HuH-7 (cell line): ENCODE measurements around the gene NUP54.
A peak's percentile ranks its signal among the peaks of the same experiment; 100 is the strongest.

Experiments
- DNase-seq: peaks from one replicate; pipeline ENCODE4 v3.0.0; 2011; ENCODE audit warnings: low spot score

Gene NUP54

DNA sequence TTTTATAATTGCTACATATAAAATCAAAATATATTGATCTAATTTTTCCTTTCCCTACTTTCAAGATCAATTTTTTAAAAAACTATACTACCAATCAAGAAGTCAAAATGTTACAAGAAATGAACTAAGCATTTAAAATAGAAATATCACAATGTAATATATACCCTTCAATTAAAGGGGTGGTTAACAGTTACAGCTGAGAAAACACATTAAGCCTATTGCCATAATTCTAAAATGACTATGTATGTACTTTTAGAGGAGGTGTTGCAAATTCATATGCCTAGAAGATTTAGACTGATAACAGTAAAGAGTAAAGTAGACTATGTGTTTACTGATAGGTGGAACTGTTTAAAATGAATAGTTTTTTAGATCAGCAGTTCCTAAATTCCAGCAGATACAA is 3.7 kb downstream of the NUP54 start:
- DNase-seq, result no peak

DNA sequence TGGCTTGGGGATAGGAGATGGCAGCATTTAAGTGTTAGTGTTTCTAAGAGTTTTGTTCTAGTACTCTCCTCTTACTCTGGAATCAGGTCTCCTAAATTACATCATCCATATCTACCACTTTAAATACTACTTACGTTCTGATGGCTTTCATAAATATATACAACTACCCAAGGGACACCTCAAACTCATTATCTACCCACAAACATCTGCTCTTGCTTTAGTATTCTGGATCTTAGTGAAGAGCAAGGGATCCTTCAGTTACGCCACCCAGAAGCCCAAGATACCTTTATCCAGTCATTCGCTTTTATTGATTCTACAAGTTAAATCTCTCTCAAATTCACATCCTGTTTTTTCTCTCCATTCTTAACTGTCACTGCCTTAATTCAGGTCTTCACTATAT is 7.0 kb downstream of the NUP54 start:
- DNase-seq, result no peak

DNA sequence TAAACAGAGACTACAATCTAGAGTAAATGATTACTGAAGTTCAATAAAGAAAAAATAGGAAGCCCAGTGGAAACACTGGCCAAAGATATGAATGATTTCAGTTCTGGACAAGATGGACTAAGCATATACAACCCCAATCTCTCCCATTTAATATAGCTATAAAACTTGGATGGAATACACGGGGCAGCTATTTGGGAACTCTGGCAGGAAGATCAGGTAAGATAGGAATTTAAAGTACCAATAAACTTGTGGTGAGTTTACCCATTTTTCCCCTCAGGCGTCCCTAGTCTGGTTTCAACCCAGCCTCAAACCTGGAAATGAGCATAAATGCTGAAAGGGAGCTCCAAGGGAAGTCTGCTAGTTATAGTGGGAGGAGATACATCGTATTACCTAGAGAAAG is 20.4 kb downstream of the NUP54 start:
- DNase-seq, result no peak

DNA sequence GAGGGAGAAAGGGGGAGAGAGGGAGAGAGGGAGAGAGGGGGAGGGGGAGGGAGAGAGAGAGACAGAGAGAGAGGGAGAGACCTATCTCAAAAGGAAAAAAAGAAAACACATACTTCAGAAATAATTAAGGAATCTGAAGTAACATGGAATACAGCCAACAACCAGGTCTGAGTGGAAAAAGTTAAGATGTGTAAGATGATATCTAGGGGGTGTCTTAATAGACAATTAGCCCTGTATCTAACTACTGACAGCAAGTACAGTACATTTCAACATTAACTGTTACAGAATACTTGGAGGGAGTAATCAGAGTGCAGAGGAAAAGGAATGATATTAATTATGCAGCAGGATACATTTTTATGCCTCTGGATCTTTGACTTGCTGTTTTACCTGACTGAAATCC is 22.4 kb downstream of the NUP54 start:
- no peak for DNase-seq

DNA sequence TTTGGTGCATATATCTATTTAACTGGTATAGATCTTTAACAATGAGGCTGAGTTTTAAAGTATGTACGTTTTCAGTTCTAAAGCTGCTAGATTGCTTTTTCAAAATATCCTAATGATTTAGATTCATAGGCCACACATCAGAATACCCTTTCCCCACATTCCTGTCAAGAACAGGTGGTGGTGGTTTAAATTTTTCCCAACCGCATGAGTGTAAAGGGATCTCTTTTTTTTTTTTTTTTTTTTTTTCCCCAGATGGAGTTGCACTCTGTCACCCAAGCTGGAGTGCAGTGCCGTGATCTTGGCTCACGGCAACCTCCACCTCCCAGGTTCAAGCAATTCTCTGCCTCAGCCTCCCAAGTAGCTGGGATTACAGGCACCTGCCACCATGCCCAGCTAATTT is 28.0 kb downstream of the NUP54 start:
- no peak for DNase-seq

DNA sequence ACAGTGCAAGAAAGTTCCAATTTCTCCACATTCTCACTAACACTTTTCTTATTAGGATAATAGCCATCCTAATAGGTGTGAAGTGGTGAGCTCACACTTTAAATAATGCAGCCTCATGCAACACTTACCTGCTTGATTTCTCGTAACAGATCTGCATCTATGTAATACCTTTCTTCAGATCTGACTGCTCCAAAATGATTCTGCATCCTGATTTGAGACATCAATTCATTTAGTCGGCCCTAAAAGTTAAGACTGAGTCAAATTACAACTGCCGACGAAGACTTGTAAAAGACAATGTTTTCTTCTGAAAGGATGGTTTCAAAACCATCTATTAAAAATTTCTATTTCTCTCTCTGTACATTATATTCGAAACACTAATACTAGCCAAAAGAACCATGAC is 30.7 kb downstream of the NUP54 start:
- no peak for DNase-seq

DNA sequence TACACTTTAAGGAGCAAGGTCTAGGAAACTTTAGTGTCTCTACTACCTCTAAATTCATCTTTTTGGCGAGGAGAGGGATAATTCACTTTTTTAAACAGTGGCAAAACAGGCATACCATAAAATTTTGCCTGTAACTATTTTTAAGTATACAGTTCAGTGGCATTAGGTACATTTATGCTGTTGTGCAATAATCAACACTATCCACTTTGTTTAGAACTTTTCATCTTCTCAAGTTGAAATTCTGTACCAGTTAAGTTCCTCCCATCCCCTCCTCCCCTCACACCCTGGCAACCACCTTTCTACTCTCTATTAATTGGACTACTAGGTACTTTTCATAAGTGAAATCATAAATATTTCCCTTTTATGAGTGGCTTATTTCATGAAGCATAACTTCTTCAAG is 31.4 kb downstream of the NUP54 start:
- DNase-seq, result no peak

DNA sequence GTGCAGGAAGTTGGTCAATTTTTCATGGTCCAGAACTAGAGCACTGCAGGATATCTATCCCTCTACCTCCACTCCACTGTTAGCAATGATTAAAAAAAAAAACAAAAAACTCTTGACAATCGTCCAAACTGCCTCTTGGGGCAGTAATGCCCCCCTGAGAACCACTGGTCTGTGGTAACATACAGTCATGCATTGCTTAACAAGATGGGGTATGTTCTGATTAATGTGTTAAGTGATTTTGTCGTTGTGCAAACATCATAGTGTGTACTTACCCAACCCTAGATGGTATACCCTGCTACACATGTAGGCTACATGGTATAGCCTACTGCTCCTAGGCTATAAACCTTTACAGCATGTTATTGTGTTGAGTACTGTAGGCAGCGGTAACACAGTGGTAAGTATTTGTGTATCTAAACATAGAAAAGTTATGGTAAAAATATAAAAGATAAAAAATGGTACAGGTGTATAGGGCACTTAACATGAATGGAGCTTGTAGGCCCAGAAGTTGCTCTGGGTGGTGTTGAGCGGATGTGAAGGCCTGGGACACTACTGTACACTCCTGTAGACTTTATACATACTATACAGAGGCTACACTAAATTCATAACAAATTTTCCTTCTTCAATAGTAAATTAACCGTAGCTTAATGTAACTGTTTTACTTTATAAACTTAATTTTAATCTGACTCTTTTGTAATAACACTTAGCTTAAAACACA is 39.6 kb downstream of the NUP54 start:
- no peak for DNase-seq

DNA sequence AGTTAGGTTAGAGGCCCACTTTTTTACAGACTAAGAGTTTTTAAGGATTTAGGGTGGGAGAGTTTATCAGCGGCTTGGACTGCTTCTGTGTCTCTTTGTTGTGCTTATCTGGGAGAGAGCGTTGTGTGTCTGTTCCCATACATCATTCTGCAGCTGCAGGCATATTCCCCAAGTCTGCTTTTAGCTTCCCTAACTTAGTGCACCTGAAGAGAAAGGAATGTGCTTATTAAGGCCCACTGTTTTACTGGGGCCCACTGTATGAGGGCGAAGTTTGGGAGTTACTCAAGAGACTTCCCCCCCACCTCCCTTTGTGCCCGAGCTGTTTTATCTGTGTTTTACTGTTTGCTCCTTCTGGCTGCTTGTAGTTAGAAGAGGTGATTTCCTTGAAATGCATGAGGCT is 41.8 kb downstream of the NUP54 start:
- DNase-seq, result no peak

DNA sequence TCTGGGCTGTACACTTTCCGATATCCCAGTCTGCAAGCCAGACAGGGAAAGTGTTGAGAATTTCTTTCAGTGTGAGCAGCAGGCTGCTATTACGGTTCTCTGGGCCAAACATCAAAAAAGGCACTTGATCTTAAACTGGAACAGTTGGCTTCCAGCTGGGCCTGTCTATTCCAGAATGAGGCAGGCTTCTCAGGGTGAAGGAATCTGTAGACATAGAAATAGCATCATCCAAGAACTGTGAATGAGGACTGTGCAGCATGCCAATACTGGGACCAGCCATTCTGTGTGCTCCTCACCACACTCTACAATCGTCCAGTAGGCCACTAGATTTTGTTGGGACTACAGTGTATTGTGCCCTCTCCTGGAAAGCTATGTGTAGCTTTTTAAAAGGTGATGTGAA is 42.5 kb downstream of the NUP54 start:
- DNase-seq, result no peak

DNA sequence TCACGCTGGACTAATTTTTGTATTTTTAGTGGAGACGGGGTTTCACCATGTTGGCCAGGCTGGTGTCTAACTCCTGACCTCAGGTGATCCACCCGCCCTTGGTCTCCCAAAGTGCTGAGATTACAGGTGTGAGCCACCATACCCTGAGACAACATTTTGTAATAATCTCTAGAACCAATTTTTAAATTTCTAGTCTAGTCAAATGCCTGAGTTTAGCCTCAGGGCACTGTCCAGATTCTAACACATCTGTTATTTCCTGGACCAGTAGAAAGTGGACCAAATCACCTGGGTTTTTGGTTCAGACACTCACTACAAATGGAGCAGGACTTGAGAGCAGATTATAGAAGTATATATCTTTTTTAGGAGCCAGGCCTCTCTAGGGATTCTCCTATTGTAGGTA is 52.1 kb downstream of the NUP54 start:
- DNase-seq, result no peak

DNA sequence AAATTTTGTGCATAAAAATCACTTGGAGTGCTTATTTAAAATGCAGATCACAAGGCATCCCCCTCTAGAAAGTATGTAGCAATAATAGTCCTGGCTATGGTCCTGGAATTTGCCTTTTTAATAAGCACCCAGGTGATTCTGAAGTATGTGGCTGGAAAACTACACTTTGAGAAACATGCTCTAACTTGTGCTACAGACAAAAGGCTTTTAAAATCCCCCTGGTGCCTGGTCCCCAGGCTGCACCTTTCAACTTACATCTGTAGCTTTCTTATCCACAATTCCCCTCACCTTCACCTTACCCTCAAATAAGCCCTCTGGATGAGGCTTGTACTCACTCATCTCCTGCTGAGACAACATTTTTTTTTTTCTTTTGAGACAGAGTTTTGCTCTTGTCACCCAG is 52.6 kb downstream of the NUP54 start:
- DNase-seq, result no peak

DNA sequence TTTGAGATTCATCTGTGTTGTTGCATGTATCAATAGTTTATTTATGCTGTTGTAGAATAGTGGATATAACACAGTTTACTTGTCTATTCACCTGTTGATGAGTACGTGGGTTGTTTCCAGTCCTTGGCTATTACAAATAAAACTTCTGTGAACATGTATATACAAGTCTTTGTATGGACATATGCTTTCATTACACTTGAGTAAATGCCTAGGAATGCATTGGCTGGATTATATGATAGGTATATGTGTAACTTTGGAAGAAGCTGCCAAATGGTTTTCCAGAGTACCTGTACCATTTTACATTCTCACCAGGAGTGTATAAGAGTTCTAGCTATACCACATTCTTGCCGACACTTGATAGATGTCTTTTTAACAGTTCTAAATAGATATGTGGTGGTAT is 57.1 kb downstream of the NUP54 start:
- no peak for DNase-seq

DNA sequence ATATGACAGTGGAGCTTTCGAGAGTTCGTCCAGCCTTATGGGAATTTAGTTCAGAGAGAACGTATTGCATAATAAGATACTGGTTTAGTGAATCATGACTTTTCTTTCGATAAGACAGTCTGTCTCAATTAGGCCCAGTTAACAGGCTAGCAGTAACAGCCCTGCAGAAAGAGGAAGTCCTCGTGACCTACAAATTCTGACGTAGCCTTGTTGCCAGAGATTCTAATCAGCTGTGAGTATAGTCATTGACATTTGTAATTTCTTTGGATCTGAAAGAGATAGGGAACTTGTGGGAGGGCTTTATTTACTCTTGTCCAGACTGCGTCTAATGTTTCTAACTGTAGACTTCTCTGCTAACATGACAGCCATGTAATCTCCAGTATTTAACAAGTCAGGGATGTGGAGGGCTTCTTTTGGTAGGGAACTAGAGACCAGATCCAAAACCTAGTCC is 57.9 kb downstream of the NUP54 start:
- DNase-seq, result no peak

DNA sequence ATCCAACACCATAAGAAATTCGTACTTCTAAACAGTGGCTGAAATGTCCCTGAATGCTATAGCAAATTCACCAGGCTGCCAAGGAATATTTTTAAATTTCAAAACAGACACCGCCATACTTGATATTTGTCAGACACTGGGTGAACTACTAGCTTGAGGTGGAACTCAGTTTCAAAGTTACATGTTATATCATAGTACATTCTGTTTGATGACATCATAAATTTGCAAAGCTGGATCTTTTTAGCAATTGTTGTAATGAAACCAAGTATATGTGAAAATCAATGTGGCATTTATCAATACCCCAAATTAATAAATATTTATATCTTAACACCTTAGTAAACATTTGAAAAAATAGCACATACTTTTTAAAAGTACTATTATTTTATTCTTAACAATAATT is 59.5 kb downstream of the NUP54 start:
- DNase-seq, result no peak

DNA sequence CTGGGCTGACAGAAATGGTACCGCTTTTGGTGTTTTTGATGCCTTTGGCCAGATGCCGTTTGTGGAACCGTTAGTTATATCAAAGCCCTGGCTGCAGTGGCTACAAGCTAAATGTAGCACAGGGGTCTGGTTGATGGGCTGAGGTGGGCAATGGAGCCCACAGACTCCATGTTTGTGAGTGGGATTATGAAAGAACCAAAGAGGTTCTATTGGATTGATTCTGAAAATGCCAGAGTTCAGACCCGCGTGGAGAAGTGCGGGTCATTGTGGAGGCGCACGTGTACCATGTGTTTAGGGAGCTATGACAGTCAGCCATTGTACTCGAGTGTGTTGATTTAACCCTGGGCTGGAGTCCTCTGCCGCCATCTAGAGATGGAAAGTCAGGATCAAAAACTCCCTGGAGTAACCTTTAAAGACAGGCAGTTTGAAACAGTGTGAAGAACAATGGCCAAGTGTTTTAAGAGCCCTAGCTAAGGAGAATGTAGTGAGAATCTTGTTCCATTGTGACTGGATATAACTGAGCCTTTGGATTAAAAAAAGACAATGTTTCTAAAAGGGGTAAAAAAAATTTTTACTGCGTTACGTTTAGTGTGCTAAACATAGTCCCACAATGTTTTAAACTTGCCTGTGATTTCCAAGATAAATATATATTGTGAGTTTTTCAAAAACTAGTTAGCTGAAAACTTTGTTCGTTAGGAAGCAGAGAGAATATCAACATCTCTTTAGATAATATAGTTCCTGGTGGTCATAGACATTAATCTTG is 61.0 kb downstream of the NUP54 start:
- peak; percentile 60 for DNase-seq

DNA sequence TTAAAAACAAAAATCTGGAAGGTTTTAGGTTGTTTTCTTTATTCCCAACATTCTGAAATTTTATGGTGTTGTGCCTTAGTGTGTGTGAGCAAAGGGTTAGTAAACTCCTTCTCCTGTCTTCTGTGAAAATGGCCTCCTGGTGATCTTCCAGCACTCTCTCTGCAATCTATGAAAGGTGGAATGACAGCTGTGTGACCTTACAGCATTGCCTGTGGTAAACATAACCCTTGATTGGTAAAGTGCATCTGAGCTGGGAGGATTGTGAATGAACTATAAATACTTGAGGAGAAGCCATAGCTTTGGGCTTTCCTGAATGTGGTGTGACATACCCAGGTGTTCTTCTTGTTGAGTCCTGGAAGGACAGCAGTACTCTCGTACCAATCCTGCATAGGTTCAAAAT is 63.7 kb downstream of the NUP54 start:
- DNase-seq, result no peak

DNA sequence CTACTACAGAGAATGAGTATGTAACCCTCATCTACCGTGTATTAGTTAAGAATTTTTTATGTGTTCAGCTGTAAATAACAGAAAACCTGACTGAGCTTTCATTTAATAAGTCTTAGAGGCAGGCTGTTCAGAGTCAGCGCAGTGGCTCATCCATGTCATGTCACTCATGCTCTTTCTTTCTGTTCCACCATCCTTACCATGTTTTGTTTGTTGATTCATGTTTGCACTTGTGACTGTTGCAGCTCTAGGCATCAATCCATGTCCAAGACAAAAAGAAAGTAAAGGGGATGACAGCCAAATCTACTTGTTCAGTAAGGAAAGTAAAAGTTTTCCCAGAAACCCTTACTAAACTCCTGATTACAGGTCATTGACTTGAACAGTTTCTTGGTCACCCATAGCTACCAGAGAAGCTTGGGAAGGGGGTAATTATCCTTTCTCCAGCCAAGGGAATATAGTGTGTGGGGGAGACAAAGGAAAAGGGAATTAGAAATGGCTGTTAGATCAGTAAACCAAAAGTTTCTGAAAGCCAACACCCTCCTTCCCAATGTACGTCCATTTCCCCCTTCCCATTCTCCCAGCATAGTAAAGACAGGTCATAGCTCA is 64.7 kb downstream of the NUP54 start:
- DNase-seq, result no peak

DNA sequence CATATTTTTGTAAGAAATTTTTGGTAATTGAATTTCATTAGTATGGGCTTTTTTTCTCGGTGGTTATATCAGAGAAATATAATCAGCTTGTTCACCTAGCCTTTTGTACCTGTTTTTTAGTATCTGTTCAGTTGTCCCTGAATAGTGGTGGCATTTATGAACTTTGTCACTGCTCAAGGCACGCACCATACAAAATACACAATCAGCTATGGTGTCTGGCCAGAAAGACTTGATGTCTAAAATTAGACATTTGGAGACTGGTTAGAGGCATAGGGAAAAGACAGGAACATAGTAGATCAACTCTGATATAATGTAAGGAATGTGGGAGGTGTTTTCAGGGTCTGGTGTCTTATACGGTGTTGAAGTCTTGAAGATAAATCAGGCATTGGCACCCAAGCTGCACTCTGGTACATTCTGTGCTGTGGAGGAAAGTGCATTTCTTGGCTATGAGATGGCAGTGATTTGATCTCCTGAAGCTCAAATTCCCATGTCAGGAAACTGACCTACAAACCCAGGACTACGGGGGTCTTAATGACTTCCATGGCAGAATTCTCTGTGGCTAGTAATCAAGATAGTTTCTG is 70.1 kb downstream of the NUP54 start:
- DNase-seq, result no peak

DNA sequence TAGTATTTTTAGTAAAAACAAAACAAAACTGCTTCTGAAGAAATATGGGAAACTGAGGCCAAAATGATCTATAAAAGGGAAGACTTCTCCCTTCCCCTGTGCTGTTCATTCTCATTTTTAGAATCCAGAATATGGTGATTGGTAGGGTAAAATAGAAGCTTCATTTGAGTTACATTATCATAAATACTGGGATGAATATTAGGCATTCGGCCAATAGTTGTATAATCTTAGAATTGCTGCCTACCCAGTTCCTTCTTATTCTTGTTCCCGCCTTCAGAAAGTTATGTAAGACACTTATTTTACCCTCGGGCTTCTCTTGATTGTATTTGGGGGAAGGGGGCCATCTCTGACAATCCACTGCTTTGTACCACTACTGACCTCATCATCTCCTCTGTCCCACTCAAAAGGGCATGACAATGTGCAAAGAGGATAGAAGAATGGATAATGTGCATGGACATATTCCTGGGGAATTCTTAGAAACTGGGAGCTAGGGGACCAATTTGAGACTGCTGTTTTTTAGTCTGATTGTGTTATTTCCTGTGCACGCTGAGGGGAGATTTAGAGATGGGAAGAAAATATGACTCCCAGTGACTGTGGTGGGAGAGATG is 73.1 kb downstream of the NUP54 start:
- no peak for DNase-seq

DNA sequence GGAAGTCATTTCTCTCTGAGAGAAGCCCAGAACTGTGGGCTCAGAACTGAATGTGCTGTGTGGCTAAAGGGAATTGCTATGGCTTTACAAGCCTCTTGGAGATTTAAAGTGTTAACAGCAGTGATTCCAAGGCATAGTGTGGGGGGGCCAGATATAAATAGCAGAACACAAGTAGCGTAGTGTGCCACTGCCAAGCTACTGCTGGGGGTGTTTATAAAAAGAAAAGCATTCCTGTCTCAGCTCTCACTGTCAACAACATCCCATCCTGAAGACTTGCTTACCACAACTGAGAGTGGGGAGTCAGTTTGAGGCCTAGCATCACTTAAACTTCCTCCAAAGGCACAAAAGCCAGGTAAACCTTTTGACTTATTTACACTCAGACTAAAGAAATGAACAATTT is 73.7 kb downstream of the NUP54 start, which contains the start of gene ART3:
ART3 (plus strand) TSS at position 242 of the 400 bp plus-strand sequence. CDS start 1,181 bp downstream, outside the sequence.
- DNase-seq, result no peak

DNA sequence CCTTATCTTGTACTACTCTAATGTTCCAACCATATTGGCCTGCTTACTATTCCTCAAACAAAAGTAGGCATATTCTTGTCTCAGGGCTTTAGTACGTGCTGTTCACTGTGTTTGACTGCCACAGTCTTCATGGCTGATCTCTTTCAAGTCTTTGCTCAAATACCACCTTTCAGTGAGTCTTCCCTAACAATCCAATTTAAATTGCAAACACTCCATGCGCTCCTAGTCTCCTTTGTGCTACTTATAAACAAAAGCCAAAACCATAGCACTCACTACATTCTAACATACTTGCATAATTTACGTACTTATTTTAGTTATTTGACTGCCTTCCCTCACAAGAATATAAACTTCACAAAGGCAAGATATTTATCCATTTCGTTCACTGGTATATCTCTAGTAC is 75.4 kb downstream of the NUP54 start:
- no peak for DNase-seq
